Retinal pigment epithelial cell (primary cell): ENCODE measurements around the gene SREBF1.

Experiments used
- DNase-seq: peaks from one replicate; pipeline ENCODE4 v3.0.0-alpha.2; 2010; ENCODE audit warnings: low read depth
- H3K4me3 ChIP-seq: 2 replicates; pipeline ENCODE4 v1.5.1; 2011; ENCODE audit warnings: mild to moderate bottlenecking, low read length, control low read depth, moderate library complexity
- CTCF ChIP-seq: conservative IDR thresholded peaks from 2 replicates; pipeline ENCODE4 v1.5.1; 2011; ENCODE audit warnings: low read depth, low read length, control low read depth, inconsistent platforms

SREBF1 gene

GRCh38 chr17:17818088-17818526 lies 18.7 kb downstream of the SREBF1 start:
- H3K4me3 ChIP-seq: no peak overlapping the region
- no peak for TF ChIP-seq CTCF
- DNase-seq: no peak

DNA sequence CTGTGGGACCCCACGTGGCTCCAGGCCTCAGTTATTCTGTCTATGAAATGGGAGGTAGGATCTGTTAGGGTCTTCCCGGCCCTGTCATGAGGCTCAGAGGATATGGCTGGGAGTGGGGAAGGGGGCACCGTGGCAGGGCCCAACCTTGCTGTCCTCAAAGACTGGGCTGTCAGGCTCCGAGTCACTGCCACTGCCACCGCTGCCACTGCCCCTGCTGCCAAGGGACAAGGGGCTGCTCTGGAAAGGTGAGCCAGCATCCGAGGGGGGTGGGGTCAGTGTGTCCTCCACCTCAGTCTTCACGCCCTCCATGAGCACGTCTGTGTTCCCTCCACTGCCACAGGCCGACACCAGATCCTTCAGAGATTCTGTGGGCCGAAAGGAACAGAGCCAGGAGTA lies 19.2 kb downstream of the SREBF1 start:
- no peak overlapping the region for H3K4me3 ChIP-seq
- no peak for DNase-seq
- no peak for TF ChIP-seq CTCF

GRCh38 chr17:17816831-17817551 lies 19.8 kb downstream of the SREBF1 start:
- DNase-seq: no peak
- peak; percentile 25 for TF ChIP-seq CTCF
- no peak overlapping the region for H3K4me3 ChIP-seq

GRCh38 chr17:17816240-17816814 lies 20.5 kb downstream of the SREBF1 start:
- DNase-seq: no peak
- H3K4me3 ChIP-seq: no peak overlapping the region
- no peak for TF ChIP-seq CTCF

DNA sequence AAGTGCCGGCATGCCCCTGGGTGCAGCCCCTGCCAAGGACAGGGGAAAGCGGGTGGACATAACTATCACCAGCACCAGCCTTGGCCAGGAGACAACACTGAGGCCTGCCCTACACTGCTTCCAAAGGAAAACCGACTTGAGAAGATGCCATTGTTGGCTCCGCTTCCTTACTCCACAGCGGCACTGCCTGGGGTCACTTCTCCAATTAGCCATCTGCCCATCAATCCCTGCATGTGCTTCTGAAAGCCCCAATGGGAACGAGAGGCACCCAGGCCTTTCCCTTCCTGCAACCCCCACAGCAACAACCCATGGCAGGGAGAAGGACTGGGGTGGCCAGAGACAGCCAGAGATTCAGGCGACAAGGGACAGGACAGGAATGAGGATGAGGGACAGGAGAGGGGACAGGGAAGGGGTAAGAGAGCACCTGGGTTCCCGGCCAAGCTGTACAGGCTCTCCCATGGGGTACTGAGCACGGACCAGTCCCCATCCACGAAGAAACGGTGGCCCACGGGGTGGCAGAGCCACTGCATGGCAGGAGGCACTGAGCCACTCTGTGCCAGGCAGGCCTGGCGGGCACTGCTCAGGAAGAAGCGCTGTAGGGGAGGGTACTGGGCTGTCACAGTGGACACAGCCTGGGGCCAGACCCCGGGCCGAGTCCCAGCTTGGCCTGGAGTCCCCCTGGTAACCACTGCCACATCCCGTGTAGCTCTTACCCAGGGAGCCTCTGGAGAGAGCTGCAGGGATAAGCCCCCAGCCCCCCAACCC lies 21.2 kb downstream of the SREBF1 start:
- DNase-seq: no peak
- TF ChIP-seq CTCF: no peak
- H3K4me3 ChIP-seq: no peak overlapping the region

DNA sequence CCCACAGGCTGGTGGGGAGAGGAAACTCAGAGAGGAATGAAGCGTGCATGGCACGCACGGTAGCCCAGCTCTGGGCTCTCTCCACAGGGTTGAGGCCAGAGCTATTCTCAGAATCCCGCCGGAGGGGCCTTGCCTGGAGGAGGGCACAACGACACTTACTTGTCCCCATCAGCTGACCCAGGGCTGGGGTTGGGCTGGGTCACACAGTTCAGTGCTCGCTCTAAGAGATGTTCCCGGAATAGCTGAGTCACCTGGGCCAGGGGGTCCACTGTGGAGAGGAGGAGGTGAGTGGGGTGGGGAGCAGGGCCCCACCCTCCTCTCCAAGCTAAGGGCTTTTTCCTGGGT lies 21.8 kb downstream of the SREBF1 start:
- no peak for TF ChIP-seq CTCF
- no peak for DNase-seq
- H3K4me3 ChIP-seq: no peak overlapping the region
